ENCODE data around the gene EBP.

Gene EBP

GRCh38 chrX:48477960-48478755, 43.5 kb upstream of the EBP start:
- Histone ChIP-seq H3K4me3 (ENCODE audit: low read length in 2 of 2) (no peak overlapping the region), H3K36me3 (ENCODE audit: control insufficient read depth in 2 of 2, insufficient read depth in 2 of 2, low read length in 2 of 2) (peaks cover 6 to 15% of the 10 kb centered on the region in 2 donors), H3K4me1 (ENCODE audit: control insufficient read depth in 2 of 2, insufficient read depth in 2 of 2, low read length in 2 of 2) (peaks cover 6 to 8% of the 10 kb centered on the region in 2 donors), H3K9me3 (ENCODE audit: control insufficient read depth in 2 of 2, low read length in 2 of 2) (no peaks in the 10 kb centered on the region), H3K27me3 (ENCODE audit: control insufficient read depth in 2 of 2, insufficient read depth in 2 of 2, low read length in 2 of 2) (no peaks in the 10 kb centered on the region), H3K27ac (ENCODE audit: low read depth in 2 of 2, low read length in 2 of 2) (no peak overlapping the region), H3K9ac (ENCODE audit: low read depth in 1 of 2, low read length in 2 of 2) (no peak overlapping the region)

GRCh38 chrX:48478806-48479205, 42.8 kb upstream of the EBP start:
- Histone ChIP-seq H3K9ac (ENCODE audit: low read depth in 1 of 2, low read length in 2 of 2) (no peak overlapping the region), H3K4me3 (ENCODE audit: low read length in 2 of 2) (no peak overlapping the region), H3K9me3 (ENCODE audit: control insufficient read depth in 2 of 2, low read length in 2 of 2) (no peaks in the 10 kb centered on the region), H3K4me1 (ENCODE audit: control insufficient read depth in 2 of 2, insufficient read depth in 2 of 2, low read length in 2 of 2) (peaks cover 6 to 8% of the 10 kb centered on the region in 2 donors), H3K27me3 (ENCODE audit: control insufficient read depth in 2 of 2, insufficient read depth in 2 of 2, low read length in 2 of 2) (no peaks in the 10 kb centered on the region), H3K36me3 (ENCODE audit: control insufficient read depth in 2 of 2, insufficient read depth in 2 of 2, low read length in 2 of 2) (peaks cover 6 to 18% of the 10 kb centered on the region in 2 donors), H3K27ac (ENCODE audit: low read depth in 2 of 2, low read length in 2 of 2) (no peak overlapping the region)

GRCh38 chrX:48480142-48480541, 41.5 kb upstream of the EBP start:
- Histone ChIP-seq H3K4me1 (ENCODE audit: control insufficient read depth in 2 of 2, insufficient read depth in 2 of 2, low read length in 2 of 2) (peaks cover 6 to 8% of the 10 kb centered on the region in 2 donors), H3K9me3 (ENCODE audit: control insufficient read depth in 2 of 2, low read length in 2 of 2) (no peaks in the 10 kb centered on the region), H3K27me3 (ENCODE audit: control insufficient read depth in 2 of 2, insufficient read depth in 2 of 2, low read length in 2 of 2) (no peaks in the 10 kb centered on the region), H3K4me3 (ENCODE audit: low read length in 2 of 2) (no peak overlapping the region), H3K36me3 (ENCODE audit: control insufficient read depth in 2 of 2, insufficient read depth in 2 of 2, low read length in 2 of 2) (peaks cover 6 to 18% of the 10 kb centered on the region in 2 donors), H3K27ac (ENCODE audit: low read depth in 2 of 2, low read length in 2 of 2) (no peak overlapping the region), H3K9ac (ENCODE audit: low read depth in 1 of 2, low read length in 2 of 2) (no peak overlapping the region)

- Histone ChIP-seq H3K4me3 (ENCODE audit: low read length in 2 of 2) (no peak overlapping the region), H3K27me3 (ENCODE audit: control insufficient read depth in 2 of 2, insufficient read depth in 2 of 2, low read length in 2 of 2) (no peaks in the 10 kb centered on the region), H3K9ac (ENCODE audit: low read depth in 1 of 2, low read length in 2 of 2) (no peak overlapping the region), H3K36me3 (ENCODE audit: control insufficient read depth in 2 of 2, insufficient read depth in 2 of 2, low read length in 2 of 2) (peaks cover 6 to 18% of the 10 kb centered on the region in 2 donors), H3K27ac (ENCODE audit: low read depth in 2 of 2, low read length in 2 of 2) (no peak overlapping the region), H3K9me3 (ENCODE audit: control insufficient read depth in 2 of 2, low read length in 2 of 2) (no peaks in the 10 kb centered on the region), H3K4me1 (ENCODE audit: control insufficient read depth in 2 of 2, insufficient read depth in 2 of 2, low read length in 2 of 2) (peaks cover 6 to 8% of the 10 kb centered on the region in 2 donors)
These were observed 41.0 kb upstream of the EBP start for GRCh38 chrX:48480583-48480982.

GRCh38 chrX:48482526-48482925, 39.1 kb upstream of the EBP start:
- Histone ChIP-seq H3K27ac (ENCODE audit: low read depth in 2 of 2, low read length in 2 of 2) (no peak overlapping the region), H3K27me3 (ENCODE audit: control insufficient read depth in 2 of 2, insufficient read depth in 2 of 2, low read length in 2 of 2) (no peaks in the 10 kb centered on the region), H3K9me3 (ENCODE audit: control insufficient read depth in 2 of 2, low read length in 2 of 2) (no peaks in the 10 kb centered on the region), H3K9ac (ENCODE audit: low read depth in 1 of 2, low read length in 2 of 2) (no peak overlapping the region), H3K4me3 (ENCODE audit: low read length in 2 of 2) (no peak overlapping the region), H3K36me3 (ENCODE audit: control insufficient read depth in 2 of 2, insufficient read depth in 2 of 2, low read length in 2 of 2) (peaks cover 6 to 18% of the 10 kb centered on the region in 2 donors), H3K4me1 (ENCODE audit: control insufficient read depth in 2 of 2, insufficient read depth in 2 of 2, low read length in 2 of 2) (peaks cover 0 to 2% of the 10 kb centered on the region in 2 donors)

- Histone ChIP-seq H3K4me1 (ENCODE audit: control insufficient read depth in 2 of 2, insufficient read depth in 2 of 2, low read length in 2 of 2) (no peaks in the 10 kb centered on the region), H3K27ac (ENCODE audit: low read depth in 2 of 2, low read length in 2 of 2) (no peak overlapping the region), H3K36me3 (ENCODE audit: control insufficient read depth in 2 of 2, insufficient read depth in 2 of 2, low read length in 2 of 2) (peaks cover 2 to 6% of the 10 kb centered on the region in 2 donors), H3K9me3 (ENCODE audit: control insufficient read depth in 2 of 2, low read length in 2 of 2) (no peaks in the 10 kb centered on the region), H3K9ac (ENCODE audit: low read depth in 1 of 2, low read length in 2 of 2) (no peak overlapping the region), H3K4me3 (ENCODE audit: low read length in 2 of 2) (no peak overlapping the region), H3K27me3 (ENCODE audit: control insufficient read depth in 2 of 2, insufficient read depth in 2 of 2, low read length in 2 of 2) (no peaks in the 10 kb centered on the region)
These were observed 34.2 kb upstream of the EBP start for GRCh38 chrX:48487362-48487798.

- Histone ChIP-seq H3K27ac (ENCODE audit: low read depth in 2 of 2, low read length in 2 of 2) (no peak overlapping the region), H3K9me3 (ENCODE audit: control insufficient read depth in 2 of 2, low read length in 2 of 2) (no peaks in the 10 kb centered on the region), H3K4me1 (ENCODE audit: control insufficient read depth in 2 of 2, insufficient read depth in 2 of 2, low read length in 2 of 2) (no peaks in the 10 kb centered on the region), H3K27me3 (ENCODE audit: control insufficient read depth in 2 of 2, insufficient read depth in 2 of 2, low read length in 2 of 2) (no peaks in the 10 kb centered on the region), H3K4me3 (ENCODE audit: low read length in 2 of 2) (no peak overlapping the region), H3K9ac (ENCODE audit: low read depth in 1 of 2, low read length in 2 of 2) (no peak overlapping the region), H3K36me3 (ENCODE audit: control insufficient read depth in 2 of 2, insufficient read depth in 2 of 2, low read length in 2 of 2) (peaks cover 0 to 3% of the 10 kb centered on the region in 2 donors)
These were observed 33.6 kb upstream of the EBP start for GRCh38 chrX:48488034-48488433.

GRCh38 chrX:48489296-48489695, 32.3 kb upstream of the EBP start:
- Histone ChIP-seq H3K27ac (ENCODE audit: low read depth in 2 of 2, low read length in 2 of 2) (no peak overlapping the region), H3K9ac (ENCODE audit: low read depth in 1 of 2, low read length in 2 of 2) (no peak overlapping the region), H3K27me3 (ENCODE audit: control insufficient read depth in 2 of 2, insufficient read depth in 2 of 2, low read length in 2 of 2) (no peaks in the 10 kb centered on the region), H3K4me3 (ENCODE audit: low read length in 2 of 2) (no peak overlapping the region), H3K4me1 (ENCODE audit: control insufficient read depth in 2 of 2, insufficient read depth in 2 of 2, low read length in 2 of 2) (no peaks in the 10 kb centered on the region), H3K9me3 (ENCODE audit: control insufficient read depth in 2 of 2, low read length in 2 of 2) (no peaks in the 10 kb centered on the region), H3K36me3 (ENCODE audit: control insufficient read depth in 2 of 2, insufficient read depth in 2 of 2, low read length in 2 of 2) (no peaks in the 10 kb centered on the region)

GRCh38 chrX:48489892-48490291, 31.7 kb upstream of the EBP start:
- Histone ChIP-seq H3K4me3 (ENCODE audit: low read length in 2 of 2) (no peak overlapping the region), H3K9me3 (ENCODE audit: control insufficient read depth in 2 of 2, low read length in 2 of 2) (no peaks in the 10 kb centered on the region), H3K9ac (ENCODE audit: low read depth in 1 of 2, low read length in 2 of 2) (no peak overlapping the region), H3K36me3 (ENCODE audit: control insufficient read depth in 2 of 2, insufficient read depth in 2 of 2, low read length in 2 of 2) (no peaks in the 10 kb centered on the region), H3K27ac (ENCODE audit: low read depth in 2 of 2, low read length in 2 of 2) (no peak overlapping the region), H3K27me3 (ENCODE audit: control insufficient read depth in 2 of 2, insufficient read depth in 2 of 2, low read length in 2 of 2) (no peaks in the 10 kb centered on the region), H3K4me1 (ENCODE audit: control insufficient read depth in 2 of 2, insufficient read depth in 2 of 2, low read length in 2 of 2) (no peaks in the 10 kb centered on the region)

GRCh38 chrX:48490661-48491060, 30.9 kb upstream of the EBP start:
- H3K9me3 ChIP-seq (ENCODE audit: control insufficient read depth in 2 of 2, low read length in 2 of 2) = no peaks in the 10 kb centered on the region
- H3K4me3 ChIP-seq (ENCODE audit: low read length in 2 of 2) = no peak overlapping the region
- H3K36me3 ChIP-seq (ENCODE audit: control insufficient read depth in 2 of 2, insufficient read depth in 2 of 2, low read length in 2 of 2) = no peaks in the 10 kb centered on the region
- no peak overlapping the region for H3K27ac ChIP-seq (ENCODE audit: low read depth in 2 of 2, low read length in 2 of 2)
- H3K9ac ChIP-seq (ENCODE audit: low read depth in 1 of 2, low read length in 2 of 2) = no peak overlapping the region
- no peaks in the 10 kb centered on the region for H3K27me3 ChIP-seq (ENCODE audit: control insufficient read depth in 2 of 2, insufficient read depth in 2 of 2, low read length in 2 of 2)
- H3K4me1 ChIP-seq (ENCODE audit: control insufficient read depth in 2 of 2, insufficient read depth in 2 of 2, low read length in 2 of 2) = no peaks in the 10 kb centered on the region

Measured in mucosa of rectum (tissue), 2 donors.